Measurements from ENCODE around the gene CD81.
"Not testable (repeated sequence)": the region's sequence is repeated elsewhere in the genome, so short reads cannot be mapped to it uniquely, and the experiment has no call there.

The CD81 gene

GRCh38 chr11:2376751-2377451 is at the start of gene CD81:
Gene CD81 (plus strand): TSS chr11:2377310. CDS start chr11:2377550, 240 bp downstream.
- peak within 1 kb of the TSS; percentile 98 for H3K4me3 ChIP-seq (replicated peaks; ENCODE audit: low read depth, low read length)
- no peak for TF ChIP-seq CTCF (IDR thresholded peaks at IDR 0.05; ENCODE audit: low read depth, low read length, missing control alignments)
- no peak for DNase-seq (ENCODE audit: extremely low read depth, low read depth)

- no peak overlapping the region for H3K4me3 ChIP-seq (replicated peaks; ENCODE audit: low read depth, low read length)
- no peak for TF ChIP-seq CTCF (IDR thresholded peaks at IDR 0.05; ENCODE audit: low read depth, low read length, missing control alignments)
- DNase-seq (ENCODE audit: extremely low read depth, low read depth), result no peak
These were observed 49.1 kb upstream of the CD81 start for GRCh38 chr11:2328021-2328420.

- no peak for DNase-seq (ENCODE audit: extremely low read depth, low read depth)
- TF ChIP-seq CTCF (IDR thresholded peaks at IDR 0.05; ENCODE audit: low read depth, low read length, missing control alignments), result no peak
- H3K4me3 ChIP-seq (replicated peaks; ENCODE audit: low read depth, low read length), result no peak overlapping the region
These were observed 48.3 kb upstream of the CD81 start for GRCh38 chr11:2328656-2329354.

- DNase-seq (ENCODE audit: extremely low read depth, low read depth), result no peak
- TF ChIP-seq CTCF (IDR thresholded peaks at IDR 0.05; ENCODE audit: low read depth, low read length, missing control alignments), result no peak
These were observed 47.6 kb upstream of the CD81 start for GRCh38 chr11:2329551-2329950.

GRCh38 chr11:2330696-2331095 is 46.4 kb upstream of the CD81 start:
- no peak overlapping the region for H3K4me3 ChIP-seq (replicated peaks; ENCODE audit: low read depth, low read length)
- TF ChIP-seq CTCF (IDR thresholded peaks at IDR 0.05; ENCODE audit: low read depth, low read length, missing control alignments), result no peak
- DNase-seq (ENCODE audit: extremely low read depth, low read depth), result no peak

More at GRCh38 chr11:2329551-2329950, 47.6 kb upstream of the CD81 start:
- H3K4me3 ChIP-seq (replicated peaks; ENCODE audit: low read depth, low read length), result no peak overlapping the region

GRCh38 chr11:2331404-2331803 is 45.7 kb upstream of the CD81 start:
- H3K4me3 ChIP-seq (replicated peaks; ENCODE audit: low read depth, low read length), result no peak overlapping the region

GRCh38 chr11:2332569-2332968 is 44.5 kb upstream of the CD81 start:
- not testable (repeated sequence) for H3K4me3 ChIP-seq (replicated peaks; ENCODE audit: low read depth, low read length); DNase-seq (ENCODE audit: extremely low read depth, low read depth)

More at GRCh38 chr11:2331404-2331803, 45.7 kb upstream of the CD81 start:
- TF ChIP-seq CTCF (IDR thresholded peaks at IDR 0.05; ENCODE audit: low read depth, low read length, missing control alignments), result no peak
- DNase-seq (ENCODE audit: extremely low read depth, low read depth), result no peak

- not testable (repeated sequence) for DNase-seq (ENCODE audit: extremely low read depth, low read depth); H3K4me3 ChIP-seq (replicated peaks; ENCODE audit: low read depth, low read length)
These were observed 43.5 kb upstream of the CD81 start for GRCh38 chr11:2333486-2334205.

GRCh38 chr11:2335286-2335685 is 41.8 kb upstream of the CD81 start:
- DNase-seq (ENCODE audit: extremely low read depth, low read depth), result not testable (repeated sequence)

GRCh38 chr11:2338760-2339159 is 38.4 kb upstream of the CD81 start:
- H3K4me3 ChIP-seq (replicated peaks; ENCODE audit: low read depth, low read length); DNase-seq (ENCODE audit: extremely low read depth, low read depth): not testable (repeated sequence)

More at GRCh38 chr11:2335286-2335685, 41.8 kb upstream of the CD81 start:
- H3K4me3 ChIP-seq (replicated peaks; ENCODE audit: low read depth, low read length), result not testable (repeated sequence)

Measured in HFF-Myc (cell line).